HG03565 (cell line): ENCODE results near the gene SLC39A8.
"Not testable (repeated sequence)": the region's sequence is repeated elsewhere in the genome, so short reads cannot be mapped to it uniquely, and the experiment has no call there.

Experiments
- ATAC-seq: cut with Tn5 transposase; IDR thresholded peaks from one replicate; pipeline ENCODE4 v1.9.1; 2021; ENCODE audit warnings: mild to moderate bottlenecking, moderate library complexity; ENCODE audit not compliant: unreplicated experiment

Gene SLC39A8

DNA sequence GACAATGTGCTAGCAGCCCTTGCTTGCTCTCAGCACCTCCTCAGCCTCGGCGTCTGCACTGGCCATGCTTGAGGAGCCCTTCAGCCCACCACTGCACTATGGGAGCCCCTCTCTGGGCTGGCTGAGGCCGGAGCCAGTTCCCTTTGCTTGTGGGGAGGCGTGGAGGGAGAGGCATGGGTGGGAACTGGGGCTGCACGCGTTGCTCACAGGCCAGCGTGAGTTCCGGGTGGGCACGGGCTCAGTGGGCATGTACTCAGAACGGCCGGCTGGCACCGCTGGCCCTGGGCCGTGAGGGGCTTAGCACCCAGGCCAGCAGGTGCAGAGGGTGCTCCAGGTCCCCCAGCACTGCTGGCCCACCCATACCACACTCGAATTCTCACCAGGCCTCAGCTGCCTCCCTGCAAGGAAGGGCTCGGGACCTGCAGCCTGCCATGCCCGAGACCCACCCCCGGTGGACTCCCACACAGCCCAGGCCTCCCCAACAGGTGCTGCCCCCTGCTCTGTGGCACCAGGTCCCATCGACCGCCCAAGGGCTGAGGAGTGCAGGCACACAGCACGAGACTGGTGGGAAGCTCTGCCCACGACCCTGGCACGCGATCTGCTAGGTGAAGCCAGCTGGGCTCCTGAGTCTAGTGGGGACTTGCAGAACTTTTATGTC lies 100.3 kb downstream of the SLC39A8 start:
- ATAC-seq = no peak

DNA sequence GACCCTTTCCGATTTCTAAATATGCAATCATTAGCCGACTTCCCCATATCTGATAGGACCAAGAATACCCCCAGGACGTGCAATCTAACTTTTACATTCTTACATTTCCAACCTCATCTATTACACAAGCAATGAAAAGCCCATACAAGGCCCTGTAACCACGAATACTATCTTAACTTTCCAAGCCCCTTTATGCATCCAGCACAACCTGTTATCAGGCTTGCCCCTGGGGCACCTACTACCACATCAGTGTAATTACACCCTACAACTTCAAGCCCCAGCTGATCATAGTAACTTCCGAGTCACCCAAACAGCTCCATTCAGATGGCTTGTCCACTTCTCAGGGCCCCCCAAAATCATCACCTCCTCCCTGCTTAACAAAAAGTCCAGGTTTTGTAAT lies 102.0 kb downstream of the SLC39A8 start:
- ATAC-seq = not testable (repeated sequence)

DNA sequence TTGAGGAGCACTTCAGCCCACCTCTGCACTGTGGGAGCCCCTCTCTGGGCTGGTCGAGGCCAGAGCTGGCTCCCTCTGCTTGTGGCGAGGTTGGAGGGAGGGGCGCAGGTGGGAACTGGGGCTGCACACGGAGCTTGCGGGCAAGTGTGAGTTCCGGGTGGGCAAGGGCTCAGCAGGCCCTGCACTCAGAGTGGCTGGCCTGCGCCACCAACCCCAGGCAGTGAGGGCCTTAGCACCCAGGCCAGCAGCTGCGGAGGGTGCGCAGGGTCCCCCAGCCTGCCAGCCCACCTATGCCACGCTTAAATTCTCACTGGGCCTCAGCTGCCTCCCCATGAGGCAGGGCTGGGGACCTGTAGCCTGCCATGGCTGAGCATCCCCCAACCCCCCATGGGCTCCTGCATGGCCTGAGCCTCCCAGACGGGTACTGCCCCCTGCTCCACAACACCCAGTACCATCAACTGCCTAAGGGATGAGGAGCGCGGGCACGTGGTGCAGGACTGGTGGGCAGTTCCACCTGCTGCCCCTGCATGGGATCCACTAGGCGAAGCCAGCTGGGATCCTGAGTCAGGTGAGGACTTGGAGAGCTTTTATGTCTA lies 110.9 kb downstream of the SLC39A8 start:
- ATAC-seq = no peak

DNA sequence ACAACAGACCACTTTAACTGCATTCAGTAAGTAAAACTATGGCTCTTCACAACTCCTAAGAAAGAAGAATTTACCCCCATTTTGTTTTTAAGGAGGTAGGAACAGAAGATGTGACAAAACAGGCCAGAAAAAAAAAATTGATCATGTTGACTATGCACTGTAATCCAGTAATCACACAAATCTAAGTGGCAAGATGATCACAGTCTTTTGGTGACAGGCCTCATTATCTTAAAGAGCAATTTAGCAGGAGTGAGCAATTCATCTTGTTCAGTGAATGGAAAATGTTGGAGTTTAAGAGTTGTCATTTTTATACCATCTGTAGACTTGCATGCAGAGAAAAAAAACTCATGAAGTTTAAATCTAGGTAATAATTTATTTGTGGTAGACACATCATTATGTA lies 115.1 kb downstream of the SLC39A8 start:
- ATAC-seq = no peak

DNA sequence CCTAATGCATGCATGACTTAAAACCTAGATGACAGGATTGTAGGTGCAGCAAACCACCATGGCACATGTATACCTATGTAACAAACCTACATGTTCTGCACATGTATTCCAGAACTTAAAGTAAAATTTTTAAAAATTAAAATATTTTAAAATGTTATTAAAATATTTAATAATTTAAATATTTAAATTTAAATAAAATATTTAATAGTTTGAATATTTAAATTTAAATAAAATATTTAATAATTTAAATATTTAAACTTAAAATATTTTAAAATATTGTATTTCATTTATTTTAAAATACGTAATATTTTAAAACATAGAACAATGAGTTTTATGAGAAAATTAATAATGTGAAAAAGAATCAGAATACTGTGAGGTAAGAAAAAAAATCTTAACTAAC lies 117.9 kb downstream of the SLC39A8 start:
- ATAC-seq = no peak

DNA sequence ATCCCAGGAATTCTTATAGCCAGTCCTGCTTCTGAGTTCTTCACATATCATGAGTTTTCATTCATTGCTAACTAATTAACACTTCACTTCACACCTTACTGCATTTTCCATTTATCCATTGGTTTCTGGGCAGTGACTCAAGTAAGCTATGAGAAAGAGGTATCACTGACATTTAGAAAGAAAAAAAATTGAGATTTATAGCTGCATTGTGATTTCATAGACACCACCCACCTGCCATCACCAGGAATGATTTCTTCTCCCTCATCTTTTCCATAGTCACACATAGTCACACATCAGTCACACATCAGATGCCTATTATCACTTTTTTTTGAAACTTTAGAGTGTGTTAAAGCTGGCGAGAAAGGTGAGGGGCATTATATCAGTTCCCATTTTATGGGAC lies 121.8 kb downstream of the SLC39A8 start:
- no peak for ATAC-seq

DNA sequence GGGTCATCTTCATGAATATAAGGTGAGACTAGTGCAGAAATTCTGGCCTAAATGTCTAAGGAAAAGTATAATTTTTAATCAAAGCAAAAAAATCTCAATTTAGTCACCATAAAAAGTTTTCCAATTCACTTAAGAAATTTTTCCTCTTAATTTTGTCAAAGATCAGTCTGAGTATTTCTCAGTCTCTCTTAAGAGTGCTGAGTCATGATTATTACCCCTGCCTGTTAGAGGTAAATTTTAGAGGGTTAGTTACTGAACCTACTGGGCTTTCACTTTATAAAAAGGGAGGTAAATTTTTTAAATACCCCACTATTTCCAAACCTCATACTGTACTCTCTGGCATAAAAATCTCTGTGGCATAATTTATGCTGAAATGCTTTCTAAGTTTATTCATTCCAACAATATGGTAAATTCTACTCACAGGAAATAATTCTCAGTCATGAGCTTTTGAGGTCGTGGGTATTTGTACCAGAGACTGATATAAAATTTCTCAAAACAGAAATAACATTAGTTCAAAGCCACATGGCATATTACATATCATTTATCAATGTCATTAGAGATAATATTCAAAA lies 122.4 kb downstream of the SLC39A8 start:
- no peak for ATAC-seq

DNA sequence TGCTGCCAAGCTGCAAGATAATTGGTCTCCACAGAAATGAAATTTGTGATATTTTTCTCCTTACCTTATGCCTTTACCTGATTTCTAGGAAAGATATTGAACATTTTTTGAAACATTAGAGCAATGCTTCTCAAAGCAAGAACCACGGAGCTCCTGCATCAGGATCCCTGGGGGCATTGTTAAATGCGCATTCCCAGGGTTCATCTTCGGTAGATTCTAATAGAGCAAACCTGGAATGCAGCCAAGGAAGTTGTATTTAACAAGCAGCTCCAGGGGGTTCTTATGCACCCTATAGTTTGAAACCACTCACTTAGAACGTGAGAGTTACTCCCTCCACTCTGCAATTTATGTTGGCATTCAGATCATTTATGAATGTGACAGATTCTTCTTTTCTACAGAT lies 126.2 kb downstream of the SLC39A8 start:
- no peak for ATAC-seq

DNA sequence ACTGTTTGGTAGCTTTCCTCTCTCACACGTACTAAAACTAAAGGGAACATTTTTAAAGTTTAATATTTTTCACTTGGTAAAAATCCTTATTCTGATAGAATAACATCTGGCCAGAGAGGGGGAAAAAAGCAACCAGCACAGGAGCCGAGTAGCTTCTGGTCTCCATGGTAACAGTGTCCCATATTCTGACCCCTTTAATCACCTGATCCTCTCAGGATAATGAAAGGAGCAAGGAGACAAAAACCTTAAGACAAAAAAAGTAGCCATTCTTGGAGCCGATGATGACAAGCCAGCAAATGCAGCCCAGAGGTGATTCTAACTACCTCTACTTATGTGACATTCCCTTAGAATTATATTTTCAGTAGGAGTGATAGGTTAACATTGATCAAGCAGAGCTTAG lies 126.6 kb downstream of the SLC39A8 start:
- ATAC-seq = no peak

DNA sequence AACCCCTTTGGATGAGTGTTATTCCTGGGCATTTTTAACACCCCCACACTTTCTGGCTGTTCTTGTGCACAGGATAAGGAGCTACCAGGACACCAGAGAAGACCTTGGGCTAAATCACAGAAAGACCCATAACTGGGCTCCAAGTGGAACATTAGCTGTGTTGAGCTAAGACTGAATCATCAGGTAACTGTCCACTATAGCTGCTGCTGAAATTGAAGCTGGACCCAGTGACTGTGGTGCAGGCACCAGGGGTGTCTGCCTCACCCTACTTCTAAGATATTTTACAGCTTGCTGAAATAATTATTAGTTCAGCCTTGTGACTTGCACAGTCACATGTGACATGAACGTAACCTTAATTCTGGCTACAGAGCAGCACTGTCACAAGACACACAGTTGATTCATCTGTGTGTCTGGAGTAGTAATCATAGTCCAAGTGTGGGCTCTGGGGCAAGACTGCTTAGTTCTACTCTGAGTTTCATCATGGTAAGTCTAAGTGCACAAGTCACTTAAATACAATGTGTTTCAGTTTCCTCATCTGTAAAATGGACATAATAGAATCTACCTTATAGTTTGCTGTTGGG lies 127.4 kb downstream of the SLC39A8 start:
- no peak for ATAC-seq

DNA sequence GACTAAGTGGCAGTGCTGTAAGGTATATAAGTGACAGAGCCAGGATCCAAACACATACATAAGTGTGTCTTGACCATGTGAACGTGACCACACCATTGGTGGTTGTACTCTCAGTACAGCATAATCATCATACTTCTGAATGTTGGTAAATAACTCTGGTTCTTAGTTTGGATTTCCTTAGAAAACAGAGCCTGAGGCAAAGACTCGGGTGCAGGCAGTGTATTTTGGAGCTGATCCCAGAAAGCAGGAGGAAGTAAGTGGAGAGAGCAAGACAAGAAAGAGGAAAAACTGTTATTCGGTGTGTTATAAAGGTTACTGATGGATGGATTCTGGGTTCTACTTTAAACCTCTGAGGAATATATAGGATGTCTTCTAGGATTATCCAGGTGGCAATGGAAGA lies 127.9 kb downstream of the SLC39A8 start:
- no peak for ATAC-seq

DNA sequence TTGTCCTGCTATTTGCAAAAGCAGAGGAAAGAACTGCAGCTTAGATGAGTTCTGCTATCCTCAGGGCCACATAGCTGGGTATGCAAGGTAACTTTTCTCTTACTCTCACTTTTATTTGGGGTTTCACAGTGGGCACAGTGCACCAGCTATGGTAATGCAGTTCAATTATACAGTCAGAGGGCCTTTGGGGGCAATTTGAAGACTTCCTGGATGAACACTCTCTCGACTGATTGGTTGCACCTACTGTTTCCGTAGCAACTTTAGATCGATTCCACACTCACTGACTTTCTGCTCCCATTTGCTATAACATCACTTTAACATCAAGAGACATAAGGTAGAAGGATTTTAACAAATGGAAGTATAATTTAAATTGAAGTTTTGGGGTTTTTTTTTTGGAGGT lies 128.6 kb downstream of the SLC39A8 start:
- no peak for ATAC-seq

DNA sequence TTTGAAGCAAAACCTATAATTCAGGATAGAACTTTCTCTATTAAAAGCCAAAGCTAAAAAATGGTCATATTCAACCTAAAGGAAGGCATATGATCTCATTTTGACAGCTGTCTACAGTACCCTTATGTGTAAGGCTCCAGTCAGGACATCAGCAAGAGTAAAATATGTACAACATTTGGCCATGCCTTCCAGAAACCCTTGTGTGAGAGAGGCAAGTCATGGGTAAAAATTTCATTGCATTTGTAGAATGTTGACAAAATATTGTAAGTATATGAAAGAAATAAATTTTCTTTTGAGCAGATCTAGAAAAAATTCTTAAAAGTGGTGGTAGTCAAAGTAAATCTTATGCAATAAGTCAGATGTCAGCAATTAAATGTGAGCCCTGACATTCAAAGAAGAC lies 132.3 kb downstream of the SLC39A8 start:
- ATAC-seq = no peak
